ENCODE measurements around the gene L3MBTL2. TPM values are rescaled to one million over a fixed set of nuclear protein-coding genes. Genes with fewer than 3 reads are reported as not detected.

The L3MBTL2 gene
- total and polyA plus RNA-seq, 10 of the 15 experiments (the other 5 are each of a cell fraction or from before 2014, with no cell fraction given), result 13.2 to 37.6 (median 28.2) TPM

DNA sequence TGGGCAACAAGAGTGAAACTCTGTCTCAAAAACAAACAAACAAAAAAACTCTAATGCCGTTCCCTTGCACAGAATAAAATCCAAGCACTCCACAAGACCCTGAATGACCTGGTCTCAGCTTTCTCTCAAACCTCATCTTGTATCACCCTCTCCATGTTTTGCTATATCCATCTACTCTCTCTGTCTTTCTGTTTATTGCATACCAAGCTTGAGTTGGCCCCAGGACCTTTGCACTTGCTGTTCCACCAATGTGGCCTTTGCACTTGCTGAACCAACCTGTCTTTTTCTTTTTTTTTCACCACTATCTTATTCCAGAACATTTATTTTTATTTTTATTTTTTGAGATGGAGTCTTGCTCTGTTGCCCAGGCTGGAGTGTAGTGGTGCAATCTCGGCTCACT lies 2.0 kb upstream of the L3MBTL2 start (continued):
- TF ChIP-seq LARP7 (IDR thresholded peaks at IDR 0.05) (no peak), SUZ12 (IDR thresholded peaks at IDR 0.05; ENCODE audit: unreplicated experiment) (no peak), HDAC6 (IDR thresholded peaks at IDR 0.05; ENCODE audit: unreplicated experiment) (no peak), TARDBP (IDR thresholded peaks at IDR 0.05; ENCODE audit: borderline replicate concordance) (no peak), FOXM1 (IDR thresholded peaks at IDR 0.05; ENCODE audit: low read depth, low read length) (no peak), POLR2AphosphoS5 (IDR thresholded peaks at IDR 0.05; ENCODE audit: low read length) (no peak), CHD4 (IDR thresholded peaks at IDR 0.05) (no peak), ZZZ3 (IDR thresholded peaks at IDR 0.05; ENCODE audit: control insufficient read depth, insufficient read length, low read depth) (no peak), SMARCA5 (IDR thresholded peaks at IDR 0.05) (no peak), POLR2AphosphoS2 (IDR thresholded peaks at IDR 0.05; ENCODE audit: low read depth, low read length) (no peak), EGR1 (IDR thresholded peaks at IDR 0.05; ENCODE audit: borderline replicate concordance in 1 of 2, low read depth in 2 of 2, low read length in 2 of 2) (no peak), PAX8 (IDR thresholded peaks at IDR 0.05) (no peak)
- TF ChIP-seq, protein P1, sequence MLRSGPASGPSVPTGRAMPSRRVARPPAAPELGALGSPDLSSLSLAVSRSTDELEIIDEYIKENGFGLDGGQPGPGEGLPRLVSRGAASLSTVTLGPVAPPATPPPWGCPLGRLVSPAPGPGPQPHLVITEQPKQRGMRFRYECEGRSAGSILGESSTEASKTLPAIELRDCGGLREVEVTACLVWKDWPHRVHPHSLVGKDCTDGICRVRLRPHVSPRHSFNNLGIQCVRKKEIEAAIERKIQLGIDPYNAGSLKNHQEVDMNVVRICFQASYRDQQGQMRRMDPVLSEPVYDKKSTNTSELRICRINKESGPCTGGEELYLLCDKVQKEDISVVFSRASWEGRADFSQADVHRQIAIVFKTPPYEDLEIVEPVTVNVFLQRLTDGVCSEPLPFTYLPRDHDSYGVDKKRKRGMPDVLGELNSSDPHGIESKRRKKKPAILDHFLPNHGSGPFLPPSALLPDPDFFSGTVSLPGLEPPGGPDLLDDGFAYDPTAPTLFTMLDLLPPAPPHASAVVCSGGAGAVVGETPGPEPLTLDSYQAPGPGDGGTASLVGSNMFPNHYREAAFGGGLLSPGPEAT (IDR thresholded peaks at IDR 0.05; ENCODE audit: low read depth), result no peak
- TF ChIP-seq, protein P2, sequence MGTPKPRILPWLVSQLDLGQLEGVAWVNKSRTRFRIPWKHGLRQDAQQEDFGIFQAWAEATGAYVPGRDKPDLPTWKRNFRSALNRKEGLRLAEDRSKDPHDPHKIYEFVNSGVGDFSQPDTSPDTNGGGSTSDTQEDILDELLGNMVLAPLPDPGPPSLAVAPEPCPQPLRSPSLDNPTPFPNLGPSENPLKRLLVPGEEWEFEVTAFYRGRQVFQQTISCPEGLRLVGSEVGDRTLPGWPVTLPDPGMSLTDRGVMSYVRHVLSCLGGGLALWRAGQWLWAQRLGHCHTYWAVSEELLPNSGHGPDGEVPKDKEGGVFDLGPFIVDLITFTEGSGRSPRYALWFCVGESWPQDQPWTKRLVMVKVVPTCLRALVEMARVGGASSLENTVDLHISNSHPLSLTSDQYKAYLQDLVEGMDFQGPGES (IDR thresholded peaks at IDR 0.05), result no peak

All from GM12878 (cell line).